H1 (cell line): ENCODE measurements around the gene SOD2. TPM values are rescaled to one million over a fixed set of nuclear protein-coding genes. Genes with fewer than 3 reads are reported as not detected.

ENCODE experiments used
- BCL11A ChIP-seq, 2 experiments: IDR thresholded peaks; one replicate each; pipeline ENCODE4 v1.6.1; 2011; ENCODE audit warnings: low read depth in 2 of 2, low read length in 2 of 2, mild to moderate bottlenecking in 2 of 2
- EGR1 ChIP-seq: IDR thresholded peaks from 2 replicates; pipeline ENCODE4 v1.6.1; 2011; ENCODE audit warnings: low read depth, low read length, borderline replicate concordance
- JUN ChIP-seq: IDR thresholded peaks from 2 replicates; pipeline ENCODE4 v1.6.1; 2011; ENCODE audit warnings: low read depth, mild to moderate bottlenecking, improper control_type of control experiment, low read length
- KDM5A ChIP-seq: fragments of 200-600 bp; IDR thresholded peaks from 2 replicates; pipeline ENCODE4 v1.7.1; 2012; ENCODE audit warnings: mild to moderate bottlenecking, low read length, inconsistent platforms, mixed read lengths
- SIN3A ChIP-seq, 2 experiments: IDR thresholded peaks in 1 of 2; conservative IDR thresholded peaks in 1 of 2; 2 replicates each; pipeline ENCODE4 v1.6.1; 2011 to 2012; ENCODE audit warnings: low read length in 2 of 2, improper control_type of control experiment in 1 of 2, low read depth in 1 of 2, mild to moderate bottlenecking in 1 of 2
- SP4 ChIP-seq: IDR thresholded peaks from 2 replicates; pipeline ENCODE4 v1.6.1; 2012; ENCODE audit warnings: low read length, inconsistent platforms
- polyA plus RNA-seq, 7 experiments: library from polyadenylated mRNA; depleted of rRNA in 3 of 7; stranded (reverse) in 5 of 7; unstranded in 2 of 7; fragments of >200 nt in 5 of 7; fragments of 200-250 nt in 2 of 7; gene quantifications; 1 replicate in 5 of 7; 2 replicates in 1 of 7; 4 replicates in 1 of 7; pipeline versions ENCODE4 v1.2.1 to v1.2.3, GENCODE V29; 2011 to 2013; ENCODE audit warnings: missing spikeins in 2 of 7, mixed read lengths in 2 of 7
- total RNA-seq: library from RNA; stranded (reverse); fragmentation: NEBNext Ultra II Directional; extraction: Animal tissue kit (Norgen Biotek cat#: 25700); gene quantifications from 2 replicates; pipeline ENCODE4 v1.2.1, GENCODE V29; 2021
- TF ChIP-seq, protein P1 (sequence below): fragments of 300-600 bp; sonication (generic); IDR thresholded peaks from 2 replicates; pipeline ENCODE4 v1.7.1; 2012; ENCODE audit warnings: low read length, moderate library complexity, mild to moderate bottlenecking, inconsistent platforms; ENCODE audit not compliant: insufficient replicate concordance

Gene SOD2
- total and polyA plus RNA-seq, 2 of the 8 experiments (the other 6 are each of a cell fraction or from before 2014, with no cell fraction given), result 31.1 to 88.7 TPM

DNA sequence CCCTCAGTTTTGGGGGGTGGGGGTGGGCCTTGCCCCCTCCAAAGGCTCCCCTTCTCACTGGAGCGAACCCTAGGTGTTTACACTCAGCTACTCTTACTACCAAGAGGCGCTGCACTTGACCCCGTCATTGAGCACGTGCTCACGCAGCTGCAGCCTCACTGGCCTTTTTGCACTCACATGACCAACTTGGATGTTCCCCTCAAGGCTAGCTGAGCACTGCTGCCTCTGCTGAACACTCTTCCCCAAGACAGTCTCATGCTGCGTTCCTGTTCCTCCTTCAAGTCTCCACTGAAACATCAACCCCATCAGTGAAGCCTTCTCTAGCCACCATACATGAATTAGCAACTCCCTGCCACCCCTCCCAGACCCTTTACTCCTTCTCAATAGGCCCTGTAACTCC, 4.0 kb downstream of the SOD2 start (continued):
- TF ChIP-seq, protein P1, sequence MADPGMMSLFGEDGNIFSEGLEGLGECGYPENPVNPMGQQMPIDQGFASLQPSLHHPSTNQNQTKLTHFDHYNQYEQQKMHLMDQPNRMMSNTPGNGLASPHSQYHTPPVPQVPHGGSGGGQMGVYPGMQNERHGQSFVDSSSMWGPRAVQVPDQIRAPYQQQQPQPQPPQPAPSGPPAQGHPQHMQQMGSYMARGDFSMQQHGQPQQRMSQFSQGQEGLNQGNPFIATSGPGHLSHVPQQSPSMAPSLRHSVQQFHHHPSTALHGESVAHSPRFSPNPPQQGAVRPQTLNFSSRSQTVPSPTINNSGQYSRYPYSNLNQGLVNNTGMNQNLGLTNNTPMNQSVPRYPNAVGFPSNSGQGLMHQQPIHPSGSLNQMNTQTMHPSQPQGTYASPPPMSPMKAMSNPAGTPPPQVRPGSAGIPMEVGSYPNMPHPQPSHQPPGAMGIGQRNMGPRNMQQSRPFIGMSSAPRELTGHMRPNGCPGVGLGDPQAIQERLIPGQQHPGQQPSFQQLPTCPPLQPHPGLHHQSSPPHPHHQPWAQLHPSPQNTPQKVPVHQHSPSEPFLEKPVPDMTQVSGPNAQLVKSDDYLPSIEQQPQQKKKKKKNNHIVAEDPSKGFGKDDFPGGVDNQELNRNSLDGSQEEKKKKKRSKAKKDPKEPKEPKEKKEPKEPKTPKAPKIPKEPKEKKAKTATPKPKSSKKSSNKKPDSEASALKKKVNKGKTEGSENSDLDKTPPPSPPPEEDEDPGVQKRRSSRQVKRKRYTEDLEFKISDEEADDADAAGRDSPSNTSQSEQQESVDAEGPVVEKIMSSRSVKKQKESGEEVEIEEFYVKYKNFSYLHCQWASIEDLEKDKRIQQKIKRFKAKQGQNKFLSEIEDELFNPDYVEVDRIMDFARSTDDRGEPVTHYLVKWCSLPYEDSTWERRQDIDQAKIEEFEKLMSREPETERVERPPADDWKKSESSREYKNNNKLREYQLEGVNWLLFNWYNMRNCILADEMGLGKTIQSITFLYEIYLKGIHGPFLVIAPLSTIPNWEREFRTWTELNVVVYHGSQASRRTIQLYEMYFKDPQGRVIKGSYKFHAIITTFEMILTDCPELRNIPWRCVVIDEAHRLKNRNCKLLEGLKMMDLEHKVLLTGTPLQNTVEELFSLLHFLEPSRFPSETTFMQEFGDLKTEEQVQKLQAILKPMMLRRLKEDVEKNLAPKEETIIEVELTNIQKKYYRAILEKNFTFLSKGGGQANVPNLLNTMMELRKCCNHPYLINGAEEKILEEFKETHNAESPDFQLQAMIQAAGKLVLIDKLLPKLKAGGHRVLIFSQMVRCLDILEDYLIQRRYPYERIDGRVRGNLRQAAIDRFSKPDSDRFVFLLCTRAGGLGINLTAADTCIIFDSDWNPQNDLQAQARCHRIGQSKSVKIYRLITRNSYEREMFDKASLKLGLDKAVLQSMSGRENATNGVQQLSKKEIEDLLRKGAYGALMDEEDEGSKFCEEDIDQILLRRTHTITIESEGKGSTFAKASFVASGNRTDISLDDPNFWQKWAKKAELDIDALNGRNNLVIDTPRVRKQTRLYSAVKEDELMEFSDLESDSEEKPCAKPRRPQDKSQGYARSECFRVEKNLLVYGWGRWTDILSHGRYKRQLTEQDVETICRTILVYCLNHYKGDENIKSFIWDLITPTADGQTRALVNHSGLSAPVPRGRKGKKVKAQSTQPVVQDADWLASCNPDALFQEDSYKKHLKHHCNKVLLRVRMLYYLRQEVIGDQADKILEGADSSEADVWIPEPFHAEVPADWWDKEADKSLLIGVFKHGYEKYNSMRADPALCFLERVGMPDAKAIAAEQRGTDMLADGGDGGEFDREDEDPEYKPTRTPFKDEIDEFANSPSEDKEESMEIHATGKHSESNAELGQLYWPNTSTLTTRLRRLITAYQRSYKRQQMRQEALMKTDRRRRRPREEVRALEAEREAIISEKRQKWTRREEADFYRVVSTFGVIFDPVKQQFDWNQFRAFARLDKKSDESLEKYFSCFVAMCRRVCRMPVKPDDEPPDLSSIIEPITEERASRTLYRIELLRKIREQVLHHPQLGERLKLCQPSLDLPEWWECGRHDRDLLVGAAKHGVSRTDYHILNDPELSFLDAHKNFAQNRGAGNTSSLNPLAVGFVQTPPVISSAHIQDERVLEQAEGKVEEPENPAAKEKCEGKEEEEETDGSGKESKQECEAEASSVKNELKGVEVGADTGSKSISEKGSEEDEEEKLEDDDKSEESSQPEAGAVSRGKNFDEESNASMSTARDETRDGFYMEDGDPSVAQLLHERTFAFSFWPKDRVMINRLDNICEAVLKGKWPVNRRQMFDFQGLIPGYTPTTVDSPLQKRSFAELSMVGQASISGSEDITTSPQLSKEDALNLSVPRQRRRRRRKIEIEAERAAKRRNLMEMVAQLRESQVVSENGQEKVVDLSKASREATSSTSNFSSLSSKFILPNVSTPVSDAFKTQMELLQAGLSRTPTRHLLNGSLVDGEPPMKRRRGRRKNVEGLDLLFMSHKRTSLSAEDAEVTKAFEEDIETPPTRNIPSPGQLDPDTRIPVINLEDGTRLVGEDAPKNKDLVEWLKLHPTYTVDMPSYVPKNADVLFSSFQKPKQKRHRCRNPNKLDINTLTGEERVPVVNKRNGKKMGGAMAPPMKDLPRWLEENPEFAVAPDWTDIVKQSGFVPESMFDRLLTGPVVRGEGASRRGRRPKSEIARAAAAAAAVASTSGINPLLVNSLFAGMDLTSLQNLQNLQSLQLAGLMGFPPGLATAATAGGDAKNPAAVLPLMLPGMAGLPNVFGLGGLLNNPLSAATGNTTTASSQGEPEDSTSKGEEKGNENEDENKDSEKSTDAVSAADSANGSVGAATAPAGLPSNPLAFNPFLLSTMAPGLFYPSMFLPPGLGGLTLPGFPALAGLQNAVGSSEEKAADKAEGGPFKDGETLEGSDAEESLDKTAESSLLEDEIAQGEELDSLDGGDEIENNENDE, result no peak
- TF ChIP-seq EGR1, result no peak
- no peak for TF ChIP-seq JUN
- no peak for TF ChIP-seq SP4
- no peak for TF ChIP-seq BCL11A (IDR thresholded peaks at IDR 0.05; ENCODE audit: low read depth in 2 of 2, low read length in 2 of 2)
- TF ChIP-seq KDM5A, result no peak
- no peak for TF ChIP-seq SIN3A (conservative IDR thresholded peaks at IDR 0.05 in 1 of 2, IDR thresholded peaks at IDR 0.05 in 1 of 2; ENCODE audit: low read depth in 1 of 2, low read length in 2 of 2)
